T-cell (primary cell): ENCODE measurements around the gene MTFMT. TPM values are rescaled to one million over a fixed set of nuclear protein-coding genes. Genes with fewer than 3 reads are reported as not detected.
"Not testable (repeated sequence)": the region's sequence is repeated elsewhere in the genome, so short reads cannot be mapped to it uniquely, and the experiment has no call there.

ENCODE experiments used
- ATAC-seq, 4 experiments: fragments of 200-7000 bp in 3 of 4; fragments of 150-1000 bp in 1 of 4; cut with Tn5 transposase; replicated peaks in 1 of 4; 1 replicate in 3 of 4; 2 replicates in 1 of 4; pipeline ENCODE4 v1.10.0; 2021; ENCODE audit warnings: moderate library complexity in 3 of 4, mild to moderate bottlenecking in 2 of 4, moderate number of reproducible peaks in 1 of 4
- CTCF ChIA-PET, 2 donors: fragments of 300-600 bp; sonication (Branson Sonifier 250); formaldehyde crosslinking; loops; one replicate each; lab custom pipeline; 2022; ENCODE audit warnings: antibody characterized with exemption in 2 of 2; lab: Charles Lee
- POLR2A ChIA-PET, 2 donors: fragments of 300-600 bp; sonication (Branson Sonifier 250); formaldehyde crosslinking; loops; one replicate each; lab custom pipeline; 2022; ENCODE audit warnings: antibody characterized with exemption in 2 of 2; lab: Charles Lee
- DNase-seq, 35 experiments: peaks; one replicate each; pipeline versions ENCODE4 v3.0.0 to v3.0.0-alpha.2; 2013 to 2023
- H3K27ac ChIP-seq: one replicate; pipeline ENCODE4 v1.5.1; 2013; ENCODE audit warnings: low read length
- H3K27me3 ChIP-seq, 2 experiments: replicated peaks in 1 of 2; 1 replicate in 1 of 2; 2 replicates in 1 of 2; pipeline versions ENCODE4 v1.6.1 to v1.7.0; 2013; ENCODE audit warnings: low read length in 1 of 2, mixed read lengths in 1 of 2; ENCODE audit not compliant: control insufficient read depth in 2 of 2, insufficient read depth in 2 of 2; ENCODE audit errors: extremely low read depth in 1 of 2
- H3K36me3 ChIP-seq, 2 donors: 1 replicate in 1 of 2; 2 replicates in 1 of 2; pipeline versions ENCODE4 v1.6.1 to v1.7.0; 2013; ENCODE audit warnings: low read length in 1 of 2; ENCODE audit not compliant: control insufficient read depth in 2 of 2, insufficient read depth in 1 of 2; ENCODE audit errors: extremely low read depth in 1 of 2
- H3K4me1 ChIP-seq, 2 experiments: 1 replicate in 1 of 2; 2 replicates in 1 of 2; pipeline versions ENCODE4 v1.6.1 to v1.7.0; 2013; ENCODE audit warnings: low read length in 2 of 2, mixed read lengths in 1 of 2; ENCODE audit not compliant: insufficient read depth in 2 of 2, control insufficient read depth in 1 of 2; ENCODE audit errors: extremely low read depth in 1 of 2
- H3K4me3 ChIP-seq, 2 donors: 1 replicate in 1 of 2; 2 replicates in 1 of 2; pipeline versions ENCODE4 v1.5.1 to v1.7.0; 2013; ENCODE audit warnings: mild to moderate bottlenecking in 2 of 2, low read length in 1 of 2, moderate library complexity in 1 of 2; ENCODE audit not compliant: control insufficient read depth in 1 of 2; ENCODE audit errors: extremely low read depth in 1 of 2
- H3K9me3 ChIP-seq: 2 replicates; pipeline ENCODE4 v1.7.0; 2013
- H3K27ac Mint-ChIP-seq, 2 donors: one replicate each; pipeline ENCODE4 v1.8.0; 2020 to 2021; ENCODE audit warnings: mild to moderate bottlenecking in 2 of 2, mixed read lengths in 2 of 2
- H3K27me3 Mint-ChIP-seq, 2 donors: one replicate each; pipeline ENCODE4 v1.8.0; 2021 to 2022; ENCODE audit warnings: mixed read lengths in 2 of 2
- H3K36me3 Mint-ChIP-seq: one replicate; pipeline ENCODE4 v1.8.0; 2021; ENCODE audit warnings: mixed read lengths
- H3K4me1 Mint-ChIP-seq, 3 donors: one replicate each; pipeline ENCODE4 v1.8.0; 2020 to 2022; ENCODE audit warnings: mixed read lengths in 3 of 3, mild to moderate bottlenecking in 1 of 3
- H3K4me3 Mint-ChIP-seq, 3 donors: one replicate each; pipeline ENCODE4 v1.8.0; 2020 to 2022; ENCODE audit warnings: mild to moderate bottlenecking in 3 of 3, mixed read lengths in 3 of 3, moderate library complexity in 3 of 3
- H3K9me3 Mint-ChIP-seq, 3 donors: one replicate each; pipeline ENCODE4 v1.8.0; 2020 to 2022; ENCODE audit warnings: mixed read lengths in 3 of 3
- WGBS: methylation state at CpG from one replicate; pipeline ENCODE4 v1.1.5; 2013; ENCODE audit warnings: missing lambda C conversion rate; ENCODE audit not compliant: insufficient coverage; 5-methylcytosine and 5-hydroxymethylcytosine counted together
- total RNA-seq, 35 experiments: library from RNA in 6 of 35; stranded (reverse) in 6 of 35; fragments of 120-200 nt in 1 of 35; gene quantifications; one replicate each; pipeline versions ENCODE4 v1.2.1 to v1.2.4 and lab custom pipeline; 2013 to 2026

The MTFMT gene
- total RNA-seq (10 to 100 TPM; 10.3 to 22.0 (median 19.2) TPM), total RNA-seq (lab: John Stamatoyannopoulos, UW) (5.7 to 24.7 (median 11.1) reads per million in 29 experiments)
- 15.5 TPM for total RNA-seq (2013)

DNA sequence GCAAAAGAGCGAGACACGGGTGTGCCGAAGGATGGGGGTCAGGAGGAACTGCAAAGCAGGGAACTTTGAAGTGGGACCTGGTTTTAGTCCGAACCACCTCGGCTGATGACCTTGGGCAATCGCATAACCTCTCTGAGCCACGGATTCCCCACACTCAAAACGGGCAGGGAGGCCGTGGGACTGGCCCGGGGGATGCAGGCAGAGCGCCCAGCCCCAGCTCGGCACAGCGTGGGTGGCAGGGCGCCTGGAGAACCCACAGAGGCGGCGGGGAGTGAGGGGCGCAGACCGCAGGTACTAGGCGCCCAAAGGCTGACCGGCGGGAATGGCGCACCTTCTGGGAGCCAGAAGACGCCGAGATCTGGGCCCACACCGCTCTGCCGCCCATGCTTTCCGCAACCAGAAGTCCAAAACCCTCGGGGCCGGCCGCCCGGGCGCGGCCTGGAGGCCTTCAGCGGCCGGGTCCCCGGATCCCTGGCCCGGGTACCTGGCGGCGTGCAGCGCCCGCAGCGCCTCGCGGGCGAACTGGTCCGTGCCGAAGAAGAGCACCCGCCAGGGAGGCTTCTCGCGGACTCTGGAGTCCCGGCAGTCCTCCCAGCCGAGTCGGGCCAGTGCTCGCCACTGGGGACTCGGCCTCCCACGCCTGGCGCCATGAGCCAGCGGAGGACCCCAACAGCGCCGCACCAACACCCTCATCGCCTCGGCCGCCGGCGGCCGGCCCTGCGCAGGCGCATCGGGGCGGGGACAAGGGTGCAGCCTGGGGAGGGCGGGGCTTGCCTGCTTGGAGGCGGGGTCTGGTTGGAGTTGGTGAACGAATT lies at the start of gene MTFMT:
Gene MTFMT (minus strand): TSS at position 719 of the 815 bp plus-strand sequence. CDS start 26 bp downstream, at position 693.
- CTCF ChIA-PET: no interaction called here
- Mint-ChIP-seq H3K27ac (peak within 1 kb of the TSS; percentile 69 to 75), H3K27me3 (peaks cover 0 to 13% of the 10 kb centered on the region in 2 donors), H3K36me3 (peaks cover 20% of the 10 kb centered on the region), H3K4me1 (peaks cover 22 to 28% (median 28%) of the 10 kb centered on the region in 3 donors), H3K4me3 (peak within 1 kb of the TSS; percentile 85 to 88 (median 87)), H3K9me3 (no peaks in the 10 kb centered on the region)
- ATAC-seq: peak; percentile 96 to 98 (median 96)
- no peaks in the 10 kb centered on the region for H3K9me3 ChIP-seq
- H3K4me3 ChIP-seq: peak within 1 kb of the TSS; percentile 86 to 90
- H3K4me1 ChIP-seq: peaks cover 11 to 21% of the 10 kb centered on the region in 2 experiments
- DNase-seq: peak; percentile 77 to 96 (median 90)
- POLR2A ChIA-PET: no interaction called here
- peaks cover 2 to 7% of the 10 kb centered on the region in 2 experiments for H3K27me3 ChIP-seq
- peaks cover 3 to 24% of the 10 kb centered on the region in 2 donors for H3K36me3 ChIP-seq
- WGBS: under 1% methylated on average over 60 of the region's 73 CpGs
- H3K27ac ChIP-seq: peak within 1 kb of the TSS; percentile 6

DNA sequence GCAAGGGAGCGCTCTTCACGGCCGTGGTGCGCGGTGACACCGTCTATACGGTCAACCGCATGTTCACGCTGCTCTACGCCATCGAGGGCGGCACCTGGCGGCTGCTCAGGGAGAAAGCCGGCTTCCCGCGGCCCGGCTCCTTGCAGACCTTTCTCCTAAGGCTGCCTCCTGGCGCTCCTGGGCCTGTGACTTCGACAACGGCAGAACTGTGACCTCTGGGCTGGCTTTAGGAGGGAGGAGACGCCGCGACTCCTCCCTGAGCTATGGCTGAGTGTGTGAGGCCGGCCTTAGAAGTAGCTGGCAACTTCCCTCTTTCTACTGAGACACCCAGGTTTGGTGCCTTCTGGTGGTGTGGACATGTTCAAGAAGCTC lies 48.5 kb upstream of the MTFMT start:
- ATAC-seq: peak; percentile 49 to 66 (median 64)
- H3K4me3 Mint-ChIP-seq: peak overlapping the region in 2 of 3 donors; percentile 21 to 59
- peaks cover 2 to 19% of the 10 kb centered on the region in 2 experiments for H3K4me1 ChIP-seq
- H3K36me3 Mint-ChIP-seq: no peaks in the 10 kb centered on the region
- no peak overlapping the region for H3K4me3 ChIP-seq
- H3K27me3 ChIP-seq: peaks cover 0 to 44% of the 10 kb centered on the region in 2 experiments
- WGBS: 9% methylated on average over 19 of the region's 24 CpGs
- H3K27ac Mint-ChIP-seq: peak overlapping the region in 1 of 2 donors; percentile 55
- no peaks in the 10 kb centered on the region for H3K36me3 ChIP-seq
- peaks cover 18 to 24% (median 21%) of the 10 kb centered on the region in 3 donors for H3K4me1 Mint-ChIP-seq
- H3K9me3 Mint-ChIP-seq: no peaks in the 10 kb centered on the region
- ChIA-PET CTCF (interaction anchor here (1.2 to 1.3 kb wide), 2 partner anchors 44 kb away, joined by 4 to 6 read pairs; no protein-coding TSS in a partner anchor), POLR2A (no interaction called here)
- H3K27ac ChIP-seq: no peak overlapping the region
- DNase-seq: peak in 31 of 35 experiments; percentile 6 to 65 (median 29)
- no peaks in the 10 kb centered on the region for H3K9me3 ChIP-seq
- peaks cover 28 to 31% of the 10 kb centered on the region in 2 donors for H3K27me3 Mint-ChIP-seq

- POLR2A ChIA-PET: no interaction called here
- peak overlapping the region in 1 of 3 donors; percentile 59 for H3K4me3 Mint-ChIP-seq
- H3K4me1 Mint-ChIP-seq: peaks cover 13 to 18% (median 16%) of the 10 kb centered on the region in 3 donors
- no peak for DNase-seq
- no peaks in the 10 kb centered on the region for H3K9me3 Mint-ChIP-seq
- Histone ChIP-seq H3K27ac (no peak overlapping the region), H3K36me3 (no peaks in the 10 kb centered on the region), H3K27me3 (peaks cover 0 to 41% of the 10 kb centered on the region in 2 experiments), H3K4me3 (no peak overlapping the region), H3K9me3 (no peaks in the 10 kb centered on the region), H3K4me1 (peaks cover 2 to 16% of the 10 kb centered on the region in 2 experiments)
- peaks cover 23 to 25% of the 10 kb centered on the region in 2 donors for H3K27me3 Mint-ChIP-seq
- H3K27ac Mint-ChIP-seq: peak overlapping the region in 1 of 2 donors; percentile 55
- CTCF ChIA-PET: interaction anchor here (1.2 to 1.3 kb wide), 2 partner anchors 43 kb away, joined by 4 to 6 read pairs; no protein-coding TSS in a partner anchor
- ATAC-seq: no peak
- H3K36me3 Mint-ChIP-seq: no peaks in the 10 kb centered on the region
- WGBS: 74% methylated on average over 85 of the region's 85 CpGs
Observed at GRCh38 chr15:65077291-65077980, 48.0 kb upstream of the MTFMT start.

GRCh38 chr15:65076486-65077290 lies 47.2 kb upstream of the MTFMT start, which contains the start of gene KBTBD13:
TSS of gene KBTBD13 (plus strand) at chr15:65076746. CDS start at chr15:65076816, 70 bp downstream.
- Histone ChIP-seq H3K9me3 (no peaks in the 10 kb centered on the region), H3K36me3 (no peaks in the 10 kb centered on the region), H3K4me1 (peaks cover 0 to 9% of the 10 kb centered on the region in 2 experiments), H3K27ac (no peak within 1 kb of the TSS), H3K27me3 (peaks cover 0 to 35% of the 10 kb centered on the region in 2 experiments), H3K4me3 (no peak within 1 kb of the TSS)
- H3K27ac Mint-ChIP-seq: no peak within 1 kb of the TSS
- peaks cover 21 to 23% of the 10 kb centered on the region in 2 donors for H3K27me3 Mint-ChIP-seq
- ATAC-seq (no peak), DNase-seq (no peak)
- peaks cover 5 to 14% (median 8%) of the 10 kb centered on the region in 3 donors for H3K4me1 Mint-ChIP-seq
- H3K4me3 Mint-ChIP-seq: peak within 1 kb of the TSS in 1 of 3 donors; percentile 59
- H3K36me3 Mint-ChIP-seq: no peaks in the 10 kb centered on the region
- H3K9me3 Mint-ChIP-seq: no peaks in the 10 kb centered on the region
- 92% methylated on average over 67 of the region's 73 CpGs for WGBS
- ChIA-PET POLR2A (no interaction called here), CTCF (interaction anchor here in 1 of 2 donors (1.2 kb wide), 1 partner anchor 43 kb away, joined by 4 read pairs; no protein-coding TSS in a partner anchor)

DNA sequence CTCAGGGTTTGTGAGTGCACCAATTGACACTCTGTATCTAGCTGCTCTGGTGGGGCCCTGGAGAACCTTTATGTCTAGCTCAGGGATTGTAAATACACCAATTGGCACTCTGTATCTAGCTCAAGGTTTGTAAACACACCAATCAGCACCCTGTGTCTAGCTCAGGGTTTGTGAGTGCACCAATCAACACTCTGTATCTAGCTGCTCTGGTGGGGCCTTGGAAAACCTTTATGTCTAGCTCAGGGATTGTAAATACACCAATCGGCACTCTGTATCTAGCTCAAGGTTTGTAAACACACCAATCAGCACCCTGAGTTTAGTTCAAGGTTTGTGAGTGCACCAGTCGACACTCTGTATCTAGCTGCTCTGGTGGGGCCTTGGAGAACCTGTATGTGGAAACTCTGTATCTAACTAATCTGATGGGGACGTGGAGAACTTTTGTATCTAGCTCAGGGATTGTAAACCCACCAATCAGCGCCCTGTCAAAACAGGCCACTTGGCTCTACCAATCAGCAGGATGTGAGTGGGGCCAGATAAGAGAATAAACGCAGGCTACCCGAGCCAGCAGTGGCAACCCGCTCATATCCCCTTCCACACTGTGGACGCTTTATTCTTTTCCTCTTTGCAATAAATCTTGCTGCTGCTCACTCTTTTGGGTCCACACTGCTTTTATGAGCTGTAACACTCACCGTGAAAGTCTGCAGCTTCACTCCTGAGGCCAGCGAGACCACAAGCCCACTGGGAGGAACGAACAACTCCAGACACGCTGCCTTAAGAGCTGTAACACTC lies 46.4 kb upstream of the MTFMT start:
- H3K36me3 Mint-ChIP-seq, H3K4me3 ChIP-seq, H3K27ac ChIP-seq, H3K27ac Mint-ChIP-seq, H3K36me3 ChIP-seq, H3K9me3 Mint-ChIP-seq, ATAC-seq, H3K4me1 ChIP-seq, H3K9me3 ChIP-seq, POLR2A ChIA-PET, DNase-seq: not testable (repeated sequence)
- H3K27me3 ChIP-seq: peaks cover 0 to 38% of the 10 kb centered on the region in 2 experiments
- 69% methylated on average over 10 of the region's 12 CpGs for WGBS
- peak overlapping the region in 1 of 3 donors; percentile 28 for H3K4me3 Mint-ChIP-seq
- H3K4me1 Mint-ChIP-seq: peaks cover 5 to 14% (median 6%) of the 10 kb centered on the region in 3 donors
- CTCF ChIA-PET: interaction anchor here in 1 of 2 donors (0.7 kb wide), 1 partner anchor 41 kb away, joined by 3 read pairs; no protein-coding TSS in a partner anchor
- H3K27me3 Mint-ChIP-seq: peaks cover 22 to 23% of the 10 kb centered on the region in 2 donors
